ENCODE data around the gene RPRD1A.
"Not testable (repeated sequence)": the region's sequence is repeated elsewhere in the genome, so short reads cannot be mapped to it uniquely, and the experiment has no call there.

Gene RPRD1A

DNA sequence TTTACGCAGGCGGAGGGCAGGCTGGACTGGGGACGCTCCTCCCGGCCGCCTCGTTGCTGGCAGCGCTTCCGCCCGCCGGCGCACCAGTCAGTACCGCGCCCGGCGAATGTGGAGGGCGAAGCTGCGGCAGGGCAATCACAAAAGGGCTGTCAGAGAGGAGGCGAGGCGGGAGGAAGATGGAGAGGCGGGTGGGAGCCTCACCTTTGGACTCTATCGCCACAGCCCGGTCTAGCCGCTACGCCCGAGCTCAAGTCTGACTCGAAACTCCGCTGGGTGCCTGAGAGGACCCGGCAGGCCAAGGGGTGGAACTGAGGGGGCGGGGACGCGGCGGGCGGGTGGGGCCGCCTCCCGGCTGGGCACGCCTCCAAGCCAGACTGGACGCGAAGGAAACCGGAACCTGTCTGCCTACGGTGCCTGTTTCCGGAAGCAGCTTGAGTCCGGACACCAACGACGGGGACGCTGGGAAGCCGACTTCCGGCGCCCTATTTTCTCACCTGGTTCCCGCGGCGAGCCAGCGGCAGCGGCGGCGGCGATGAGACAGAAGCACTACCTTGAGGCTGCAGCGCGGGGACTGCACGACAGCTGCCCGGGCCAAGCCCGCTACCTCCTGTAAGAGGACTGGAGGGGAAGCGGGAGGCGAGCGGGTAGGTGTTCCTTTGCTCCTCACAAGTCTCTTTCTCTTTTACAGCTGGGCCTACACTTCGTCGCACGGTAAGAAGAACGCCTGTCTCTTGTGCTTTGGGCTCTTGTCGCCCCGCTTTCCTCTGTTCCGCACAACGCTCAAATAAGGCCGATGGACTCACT, 95.0 kb downstream of the RPRD1A start, which contains the start of gene RMP24:
RMP24 (plus strand) TSS at position 483 of the 804 bp plus-strand sequence.
- in situ Hi-C loops (cut with MboI; ENCODE audit: low sequenced_read_pairs): no loop called here

DNA sequence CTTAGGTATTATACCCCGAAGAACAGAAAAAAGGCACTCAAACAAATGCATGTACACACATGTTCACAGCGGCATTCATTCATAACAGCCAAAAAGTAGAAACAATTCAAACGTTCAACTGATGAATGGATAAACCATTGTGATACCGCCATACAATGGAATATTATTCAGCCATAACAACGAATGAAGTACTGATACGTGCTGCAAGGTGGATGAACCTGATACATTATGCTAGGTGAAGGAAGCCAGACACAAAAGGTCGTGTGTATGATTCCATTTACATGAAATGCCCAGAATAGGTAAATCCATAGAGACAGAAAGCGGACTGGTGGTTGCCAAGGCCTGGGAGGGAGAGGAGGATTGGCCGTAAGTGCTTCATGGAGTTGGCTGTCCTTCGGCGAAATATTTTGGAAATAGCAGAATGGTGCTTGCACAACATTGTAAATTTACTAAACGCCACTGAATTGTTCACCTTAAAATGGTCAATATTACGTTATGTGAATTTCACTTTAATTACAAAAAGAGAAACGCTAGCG, 95.6 kb downstream of the RPRD1A start:
- in situ Hi-C loops (cut with MboI; ENCODE audit: low sequenced_read_pairs): no loop called here

DNA sequence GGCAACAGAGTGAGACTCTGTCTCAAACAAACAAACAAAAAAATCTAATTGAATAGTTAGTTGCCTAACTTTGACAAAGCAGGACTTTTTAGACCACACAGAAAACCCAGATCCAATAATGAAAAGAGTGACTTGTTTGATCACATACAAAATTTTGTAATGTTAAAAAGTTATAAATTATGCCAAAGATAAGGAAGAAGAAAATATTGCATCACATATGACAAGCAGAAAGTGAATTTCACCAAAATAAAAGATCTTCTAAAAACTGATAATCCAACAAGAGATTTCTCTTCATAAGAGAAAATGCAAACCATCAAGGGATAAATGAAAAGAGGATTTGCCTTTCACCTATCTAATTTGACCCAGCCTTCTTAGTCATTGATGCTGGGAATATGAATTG, 97.7 kb downstream of the RPRD1A start:
- in situ Hi-C loops (cut with MboI; ENCODE audit: low sequenced_read_pairs): no loop called here

DNA sequence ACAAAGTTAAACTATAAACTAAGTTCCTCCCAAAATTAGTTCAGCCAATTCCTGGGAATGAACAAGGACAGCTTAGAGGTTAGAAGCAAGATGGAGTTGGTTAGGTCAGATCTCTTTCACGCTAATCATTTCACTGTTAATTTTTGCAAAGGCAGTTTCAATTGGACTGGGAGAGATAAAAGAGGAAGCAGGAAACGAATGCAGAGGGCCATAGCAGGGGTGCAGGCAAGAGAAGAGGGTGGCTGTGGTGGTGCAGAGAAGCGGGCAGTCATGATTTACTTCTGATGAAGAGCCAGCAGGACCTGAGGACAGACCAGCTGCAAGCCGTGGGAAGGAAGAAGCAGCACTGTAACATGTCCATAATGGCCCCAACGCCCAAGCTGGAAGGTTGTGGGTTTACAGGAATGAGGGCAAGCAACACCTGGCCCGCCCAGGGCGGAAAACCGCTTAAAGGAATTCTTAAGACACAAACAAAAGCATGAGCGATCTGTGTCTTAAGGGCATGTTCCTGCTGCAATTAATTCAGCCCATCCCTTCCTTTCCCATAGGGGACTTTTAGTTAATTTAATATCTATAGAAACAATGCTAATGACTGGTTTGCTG, 99.0 kb downstream of the RPRD1A start:
- in situ Hi-C loops (cut with MboI; ENCODE audit: low sequenced_read_pairs): no loop called here

DNA sequence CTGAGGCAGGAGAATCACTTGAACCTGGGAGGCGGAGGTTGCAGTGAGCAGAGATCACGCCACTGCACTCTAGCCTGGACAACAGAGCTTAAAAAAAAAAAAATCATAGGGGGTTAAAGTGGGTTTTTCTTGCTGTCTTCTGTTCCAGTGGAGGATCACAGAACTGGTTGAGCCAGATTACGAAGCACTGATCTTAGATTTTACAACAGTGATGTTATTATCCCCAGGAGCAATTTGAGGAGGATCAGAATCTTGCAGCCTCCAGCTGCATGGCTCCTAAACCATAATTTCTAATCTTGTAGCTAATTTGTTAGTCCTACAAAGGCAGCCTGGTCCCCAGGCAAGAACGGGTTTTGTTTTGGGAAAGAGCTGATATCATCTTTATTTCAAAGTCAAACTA, 99.5 kb downstream of the RPRD1A start:
- in situ Hi-C loops (cut with MboI; ENCODE audit: low sequenced_read_pairs): not testable (repeated sequence)

DNA sequence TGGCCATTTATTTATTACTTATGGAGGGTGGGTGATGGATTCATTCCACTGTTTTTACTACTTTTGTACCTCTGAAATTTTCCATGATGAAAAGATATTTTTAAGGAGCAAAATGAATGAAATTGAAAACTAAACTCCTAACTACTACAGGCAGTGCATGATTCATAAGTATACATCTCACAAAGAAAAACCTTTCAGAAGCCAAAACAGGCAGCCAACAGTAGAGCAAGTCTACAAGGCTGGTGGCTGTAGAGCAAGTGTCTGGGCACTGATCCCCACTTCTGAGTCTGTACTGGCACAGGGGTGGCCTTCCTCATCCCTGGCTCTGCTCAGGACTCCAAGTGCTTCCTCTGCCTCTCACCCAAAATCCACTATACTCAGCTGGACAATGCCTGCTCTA, 103.0 kb downstream of the RPRD1A start:
- in situ Hi-C loops (cut with MboI; ENCODE audit: low sequenced_read_pairs): no loop called here

DNA sequence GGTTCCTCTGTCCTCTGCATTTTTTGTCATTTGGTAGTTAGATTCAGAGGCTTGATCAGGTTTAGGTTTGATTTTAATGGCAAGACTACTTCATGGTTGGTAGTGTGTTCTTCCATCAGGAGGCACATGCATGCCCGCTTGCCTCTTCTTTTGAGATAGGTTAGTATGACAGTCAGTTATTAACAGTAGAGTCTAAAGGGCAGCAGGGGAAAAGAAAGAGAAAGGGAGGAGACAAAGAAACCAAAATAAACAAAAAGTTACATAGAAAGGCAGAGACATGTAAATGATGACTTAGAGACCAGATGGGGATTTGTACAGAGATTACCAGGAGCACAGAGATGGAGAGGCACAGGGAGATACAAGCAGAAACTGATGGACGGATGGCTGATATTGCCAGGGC, 105.0 kb downstream of the RPRD1A start:
- in situ Hi-C loops (cut with MboI; ENCODE audit: low sequenced_read_pairs): no loop called here

DNA sequence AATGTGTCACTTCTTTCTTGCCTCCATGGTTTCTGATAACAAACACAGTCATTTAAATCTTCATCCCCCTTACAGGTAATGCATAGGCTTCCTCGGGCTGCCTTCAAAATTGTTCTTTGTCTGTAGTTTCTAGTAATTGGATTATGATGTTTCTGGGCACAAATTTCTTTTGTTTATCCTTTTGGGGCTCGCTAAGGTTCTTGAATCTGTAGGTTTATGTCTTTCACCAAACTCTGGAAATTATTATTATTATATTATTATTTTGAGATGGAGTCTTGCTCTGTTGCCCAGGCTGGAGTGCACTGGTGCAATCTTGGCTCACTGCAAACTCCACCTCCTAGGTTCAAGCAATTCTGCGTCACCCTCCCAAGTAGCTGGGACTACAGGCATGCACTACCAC, 111.1 kb downstream of the RPRD1A start:
- in situ Hi-C loops (cut with MboI; ENCODE audit: low sequenced_read_pairs): no loop called here

DNA sequence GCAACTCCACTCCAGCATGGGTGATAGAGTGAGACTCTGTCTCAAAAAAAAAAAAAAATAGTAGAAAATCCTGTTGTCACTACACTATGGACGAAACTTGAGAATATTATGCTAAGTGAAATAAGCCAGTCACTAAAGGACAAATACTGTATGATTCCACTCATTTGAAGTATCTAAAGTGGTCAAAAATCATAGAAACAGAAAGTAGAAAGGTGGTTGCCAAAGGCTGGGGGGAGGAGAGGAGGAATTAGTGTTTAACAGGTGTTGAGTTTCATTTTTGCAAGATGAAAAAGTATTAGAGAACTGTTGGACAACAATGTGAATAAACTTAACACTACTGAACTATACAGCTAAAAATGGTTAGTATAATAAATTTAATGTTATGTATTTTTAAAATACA, 113.7 kb downstream of the RPRD1A start:
- in situ Hi-C loops (cut with MboI; ENCODE audit: low sequenced_read_pairs): no loop called here

DNA sequence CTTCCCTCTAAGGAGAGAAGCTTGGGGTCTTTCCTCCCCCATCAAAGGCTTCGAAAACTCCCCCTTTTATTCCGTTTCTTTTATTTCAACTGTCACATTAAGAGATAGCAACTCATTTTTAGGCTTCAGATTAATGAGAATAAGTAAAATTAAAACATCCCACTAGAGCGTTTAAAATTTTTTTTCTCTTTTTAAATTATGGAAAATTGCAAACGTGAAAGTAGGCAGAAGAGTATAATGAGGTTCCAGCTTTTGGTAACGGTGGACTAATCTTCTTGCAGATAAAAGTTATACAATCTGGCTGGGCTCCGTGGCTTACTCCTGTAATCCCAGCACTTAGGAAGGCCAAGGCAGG, 116.8 kb downstream of the RPRD1A start:
- in situ Hi-C loops (cut with MboI; ENCODE audit: low sequenced_read_pairs): no loop called here

DNA sequence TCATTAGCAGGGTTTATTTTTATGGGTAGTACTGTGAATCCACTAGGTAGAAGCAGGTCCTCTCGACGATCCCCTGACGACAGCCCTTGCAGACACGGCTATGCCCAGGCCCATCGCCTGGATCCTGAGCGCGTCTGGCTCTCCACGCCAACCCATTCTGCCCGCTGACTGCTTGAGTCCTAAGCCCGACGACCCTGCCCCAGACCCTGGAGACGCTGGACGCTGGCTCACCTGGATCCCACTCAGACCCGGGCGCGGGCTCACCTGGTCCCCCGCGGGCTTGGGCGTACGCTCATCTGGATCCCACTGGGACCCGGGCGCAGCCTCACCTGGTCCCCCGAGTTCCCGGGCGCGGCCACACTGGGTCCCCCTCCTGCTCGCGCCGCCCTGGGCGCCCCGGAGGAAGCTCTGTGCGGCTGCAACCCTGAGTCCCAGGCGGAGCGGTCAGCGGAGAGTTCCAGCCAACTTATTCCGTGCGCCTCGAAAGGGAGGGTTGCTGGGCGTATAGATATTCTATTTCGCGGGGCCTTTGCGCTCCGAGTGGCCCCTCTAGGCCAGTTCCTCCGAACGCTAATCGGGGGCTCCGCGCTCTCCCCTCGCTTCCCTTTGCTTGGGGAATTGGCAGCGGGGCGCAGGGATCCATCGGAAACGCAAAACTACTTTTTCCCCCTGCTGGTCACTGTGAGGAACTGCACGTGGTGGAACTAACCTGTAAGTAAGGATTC, 117.3 kb downstream of the RPRD1A start:
- in situ Hi-C loops (cut with MboI; ENCODE audit: low sequenced_read_pairs): no loop called here

DNA sequence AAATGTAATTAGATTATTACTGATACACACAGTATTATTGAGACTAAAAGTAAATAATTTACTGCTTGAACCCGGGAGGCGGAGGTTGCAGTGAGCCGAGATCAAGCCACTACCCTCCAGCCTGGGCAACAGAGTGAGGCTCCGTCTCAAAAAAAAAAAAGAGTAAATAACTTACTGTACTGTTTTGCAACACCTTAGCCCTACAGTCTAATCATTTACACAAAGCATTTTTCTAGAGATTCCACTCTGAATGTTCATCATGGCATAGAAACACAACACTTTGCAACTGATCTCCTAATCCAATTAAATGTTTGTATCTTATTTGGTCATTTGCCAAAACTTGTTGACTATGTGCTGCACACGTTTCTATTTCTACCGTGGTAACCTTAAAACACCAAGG, 118.3 kb downstream of the RPRD1A start:
- in situ Hi-C loops (cut with MboI; ENCODE audit: low sequenced_read_pairs): no loop called here

DNA sequence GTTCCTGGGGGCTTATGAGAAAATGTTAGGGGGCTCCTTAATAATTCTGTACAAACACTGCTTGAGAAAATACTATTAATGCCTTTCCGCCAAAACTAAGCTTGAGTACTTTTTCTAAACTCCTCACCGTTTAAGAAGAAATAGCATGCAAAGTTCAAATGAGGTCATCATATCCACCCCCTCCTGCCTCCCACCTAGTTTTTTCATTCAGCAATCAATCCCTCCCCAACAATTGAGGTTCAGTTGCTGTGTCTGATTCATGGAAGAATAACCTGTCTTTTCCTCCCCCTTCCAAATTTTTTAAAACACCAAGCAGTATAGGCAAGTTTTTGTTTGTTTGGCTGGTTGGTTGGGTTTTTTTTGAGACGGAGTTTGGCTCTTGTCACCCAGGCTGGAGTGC, 119.3 kb downstream of the RPRD1A start:
- in situ Hi-C loops (cut with MboI; ENCODE audit: low sequenced_read_pairs): no loop called here

DNA sequence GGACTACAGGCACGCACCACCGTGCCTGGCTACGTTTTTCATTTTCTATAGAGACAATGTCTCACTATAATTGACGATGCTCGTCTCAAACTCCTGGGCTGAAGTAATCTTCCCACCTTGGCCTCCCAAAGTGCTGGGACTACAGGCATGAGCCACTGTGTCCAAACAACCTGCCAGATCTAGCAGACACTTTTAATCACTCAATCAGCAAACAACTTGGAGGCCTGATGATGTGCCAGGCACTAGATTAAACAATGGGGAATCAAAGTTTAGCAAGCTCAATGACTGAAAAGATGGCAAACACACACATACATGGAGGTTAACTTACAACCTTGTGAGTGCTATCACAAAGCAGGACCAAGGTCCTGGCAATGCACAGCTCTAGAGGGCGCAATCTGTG, 124.7 kb downstream of the RPRD1A start:
- in situ Hi-C loops (cut with MboI; ENCODE audit: low sequenced_read_pairs): no loop called here

DNA sequence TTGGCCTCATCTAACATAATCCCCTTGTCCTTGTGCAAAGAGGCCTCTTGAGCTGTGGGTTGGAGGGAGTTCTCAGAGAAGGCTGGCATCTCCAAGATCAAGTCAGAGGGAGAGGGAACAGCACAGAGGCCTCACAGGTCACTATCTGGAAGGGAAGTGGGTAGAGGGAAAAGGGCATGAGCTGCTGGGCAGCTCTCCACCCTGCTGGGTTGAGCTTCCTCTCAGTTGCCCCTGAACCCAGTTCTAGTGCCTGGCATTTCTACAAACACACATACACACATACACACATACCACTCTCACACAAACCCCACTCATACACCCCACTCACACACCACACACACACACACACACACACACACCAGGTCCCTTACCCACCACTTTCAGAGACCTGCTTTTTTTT, 125.2 kb downstream of the RPRD1A start:
- in situ Hi-C loops (cut with MboI; ENCODE audit: low sequenced_read_pairs): no loop called here

DNA sequence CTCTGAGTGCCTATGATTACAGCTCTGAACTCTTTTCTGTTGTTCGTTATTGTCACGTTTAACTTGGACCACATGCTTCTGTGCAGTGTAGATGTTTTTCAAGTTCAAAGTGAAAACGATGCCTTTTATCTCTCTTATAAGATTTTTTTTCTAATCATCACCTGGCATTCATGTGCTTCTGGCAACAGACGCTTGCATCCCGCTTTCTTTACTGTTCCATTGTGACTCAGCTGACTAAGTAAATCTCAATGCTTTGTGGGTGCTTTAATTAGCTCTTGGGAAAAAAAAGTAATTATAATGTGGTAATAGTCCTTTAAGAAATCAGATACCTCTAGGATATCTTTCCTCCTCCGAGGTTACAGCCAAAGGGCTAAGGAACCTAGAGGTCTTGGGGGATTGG, 126.1 kb downstream of the RPRD1A start:
- in situ Hi-C loops (cut with MboI; ENCODE audit: low sequenced_read_pairs): no loop called here

Measured in hTERT RPE-1 (cell line).